ENCODE measurements around the gene NTNG1.

Gene NTNG1

DNA sequence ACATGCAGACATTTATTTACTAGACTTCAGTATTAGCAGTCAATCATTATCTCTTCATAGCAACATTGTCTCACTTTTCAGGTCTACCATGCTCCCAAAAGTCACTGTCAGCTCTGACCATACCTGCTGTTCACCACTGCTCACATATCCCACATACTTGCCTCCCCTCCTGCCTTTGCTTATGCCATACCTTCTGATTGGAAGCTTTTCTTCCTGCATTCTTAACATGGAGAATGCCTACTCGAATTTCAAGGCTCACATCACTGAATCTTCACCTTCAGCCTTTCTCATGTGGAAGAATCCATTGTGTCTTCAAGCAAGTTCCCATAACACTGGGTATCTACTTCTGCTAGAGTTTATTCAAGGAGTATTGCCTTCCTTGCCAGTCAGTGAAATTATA is 135.4 kb downstream of the NTNG1 start:
- TF ChIP-seq HDGF (IDR thresholded peaks at IDR 0.05; ENCODE audit: borderline replicate concordance) (no peak), LEF1 (IDR thresholded peaks at IDR 0.05; ENCODE audit: borderline replicate concordance) (no peak), FOXM1 (IDR thresholded peaks at IDR 0.05; ENCODE audit: borderline replicate concordance) (no peak), BHLHE40 (IDR thresholded peaks at IDR 0.05; ENCODE audit: borderline replicate concordance) (no peak), FOXA1 (IDR thresholded peaks at IDR 0.05) (no peak), PKNOX1 (IDR thresholded peaks at IDR 0.05) (no peak), ZNF384 (IDR thresholded peaks at IDR 0.05) (no peak), L3MBTL2 (conservative IDR thresholded peaks at IDR 0.05) (no peak)
- POLR2A ChIA-PET, result no interaction called here
- DNase-seq (ENCODE audit: extremely low spot score), result no peak
- CTCF ChIA-PET, result interaction anchor here (1.0 to 1.4 kb wide), 2 partner anchors 43 to 472 kb away, joined by 3 read pairs; no protein-coding TSS in a partner anchor

- peak; percentile 69 for DNase-seq (ENCODE audit: extremely low spot score)
- no peak for TF ChIP-seq ZNF384 (IDR thresholded peaks at IDR 0.05)
- no peak for TF ChIP-seq HDGF (IDR thresholded peaks at IDR 0.05; ENCODE audit: borderline replicate concordance)
- CTCF ChIA-PET, result interaction anchor here (0.6 to 1.4 kb wide), 8 partner anchors 8 to 473 kb away, joined by 3 to 6 read pairs (median 3); no protein-coding TSS in a partner anchor
- POLR2A ChIA-PET, result no interaction called here
Measured at GRCh38 chr1:107277022-107277421, 136.2 kb downstream of the NTNG1 start.

DNA sequence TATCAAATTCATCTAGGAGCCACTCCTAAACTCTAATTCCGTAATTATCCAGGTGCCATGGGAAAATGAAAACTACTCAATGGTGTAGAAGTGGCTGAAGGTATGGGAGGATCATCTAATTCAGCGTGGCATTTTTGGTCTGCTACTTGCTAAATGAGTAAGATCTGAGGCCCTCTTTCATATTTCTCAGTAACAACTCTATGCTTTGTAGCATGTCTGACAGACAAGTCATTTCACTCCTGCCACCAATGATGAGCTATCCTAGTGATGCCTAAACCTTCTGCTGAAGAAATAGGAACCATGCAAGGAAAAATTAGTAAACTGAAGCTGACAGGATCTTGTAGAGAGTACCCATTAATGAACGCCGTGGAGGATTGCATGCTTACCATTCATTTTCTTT is 145.3 kb downstream of the NTNG1 start:
- ChIA-PET CTCF (interaction anchor here (1.8 kb wide), 1 partner anchor 9 kb away, joined by 6 read pairs; no protein-coding TSS in a partner anchor), POLR2A (no interaction called here)
- TF ChIP-seq NFRKB (IDR thresholded peaks at IDR 0.05) (no peak), SUZ12 (IDR thresholded peaks at IDR 0.05) (no peak), ZNF384 (IDR thresholded peaks at IDR 0.05) (no peak)
- DNase-seq (ENCODE audit: extremely low spot score), result no peak

DNA sequence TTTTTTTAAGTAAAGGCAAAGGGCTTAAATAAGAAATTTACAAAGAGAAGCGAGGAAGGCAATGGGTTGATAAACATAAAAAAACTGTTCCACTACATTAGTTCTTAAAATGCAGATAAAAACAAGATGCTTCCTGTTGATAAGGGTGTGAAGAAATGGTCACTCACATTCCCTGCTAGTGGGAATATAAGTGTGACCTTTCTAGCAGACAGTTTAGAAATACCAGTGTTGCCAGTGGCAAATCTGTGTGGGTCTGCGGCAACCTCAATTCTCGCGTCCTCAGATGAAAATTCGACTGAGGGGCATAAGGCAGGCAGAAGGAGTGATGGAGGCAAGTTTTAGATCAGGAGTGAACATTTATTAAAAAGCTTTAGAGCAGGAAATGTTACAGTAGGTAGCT is 151.1 kb downstream of the NTNG1 start:
- TF ChIP-seq FOXM1 (IDR thresholded peaks at IDR 0.05; ENCODE audit: borderline replicate concordance), result no peak
- no peak for TF ChIP-seq PKNOX1 (IDR thresholded peaks at IDR 0.05)
- TF ChIP-seq NFRKB (IDR thresholded peaks at IDR 0.05), result no peak
- POLR2A ChIA-PET, result no interaction called here
- DNase-seq (ENCODE audit: extremely low spot score), result no peak
- CTCF ChIA-PET, result no interaction called here

GRCh38 chr1:107293901-107294613 is 153.2 kb downstream of the NTNG1 start:
- no peak for DNase-seq (ENCODE audit: extremely low spot score)
- ChIA-PET CTCF (no interaction called here), POLR2A (no interaction called here)
- TF ChIP-seq ZNF384 (IDR thresholded peaks at IDR 0.05) (no peak), L3MBTL2 (conservative IDR thresholded peaks at IDR 0.05) (no peak)

GRCh38 chr1:107294686-107295085 is 153.8 kb downstream of the NTNG1 start:
- ChIA-PET CTCF (no interaction called here), POLR2A (no interaction called here)
- DNase-seq (ENCODE audit: extremely low spot score), result no peak
- TF ChIP-seq SUZ12 (IDR thresholded peaks at IDR 0.05), result no peak
- no peak for TF ChIP-seq CTBP1 (IDR thresholded peaks at IDR 0.05; ENCODE audit: borderline replicate concordance)
- no peak for TF ChIP-seq PKNOX1 (IDR thresholded peaks at IDR 0.05)
- TF ChIP-seq FOXA1 (IDR thresholded peaks at IDR 0.05), result no peak
- no peak for TF ChIP-seq ZNF384 (IDR thresholded peaks at IDR 0.05)
- TF ChIP-seq TARDBP (IDR thresholded peaks at IDR 0.05), result no peak

DNA sequence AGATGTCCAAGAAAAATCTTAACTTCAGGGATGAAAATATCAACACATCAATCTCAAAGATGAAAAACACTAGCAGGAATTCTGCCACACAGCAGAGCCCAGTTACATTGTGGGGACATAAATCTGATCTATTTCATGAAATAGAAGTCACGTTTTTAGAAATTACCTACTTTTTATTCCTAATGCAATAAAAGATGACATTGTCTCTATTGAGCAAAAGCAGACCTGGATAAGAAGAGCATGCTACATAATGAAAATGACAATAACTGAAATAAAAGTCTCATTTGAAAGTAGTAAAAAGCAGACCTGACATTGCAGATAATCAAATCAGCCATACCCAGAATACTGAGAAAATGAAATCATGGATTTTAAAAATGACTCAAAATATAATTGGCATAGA is 156.8 kb downstream of the NTNG1 start:
- TF ChIP-seq SP1 (IDR thresholded peaks at IDR 0.05) (no peak), CTBP1 (IDR thresholded peaks at IDR 0.05; ENCODE audit: borderline replicate concordance) (no peak), FOXK2 (IDR thresholded peaks at IDR 0.05) (no peak), FOXM1 (IDR thresholded peaks at IDR 0.05; ENCODE audit: borderline replicate concordance) (no peak), L3MBTL2 (conservative IDR thresholded peaks at IDR 0.05) (no peak), SUZ12 (IDR thresholded peaks at IDR 0.05) (no peak)
- ChIA-PET CTCF (no interaction called here), POLR2A (no interaction called here)
- no peak for DNase-seq (ENCODE audit: extremely low spot score)

- TF ChIP-seq TARDBP (IDR thresholded peaks at IDR 0.05) (no peak), FOXM1 (IDR thresholded peaks at IDR 0.05; ENCODE audit: borderline replicate concordance) (no peak), CTBP1 (IDR thresholded peaks at IDR 0.05; ENCODE audit: borderline replicate concordance) (no peak), SP1 (IDR thresholded peaks at IDR 0.05) (no peak), SUZ12 (IDR thresholded peaks at IDR 0.05) (no peak), ELF4 (IDR thresholded peaks at IDR 0.05) (no peak), HDGF (IDR thresholded peaks at IDR 0.05; ENCODE audit: borderline replicate concordance) (no peak), FOXK2 (IDR thresholded peaks at IDR 0.05) (no peak), LEF1 (IDR thresholded peaks at IDR 0.05; ENCODE audit: borderline replicate concordance) (no peak), ARNT (IDR thresholded peaks at IDR 0.05) (no peak), FOXA1 (IDR thresholded peaks at IDR 0.05) (no peak), ZNF384 (IDR thresholded peaks at IDR 0.05) (no peak), PKNOX1 (IDR thresholded peaks at IDR 0.05) (no peak), L3MBTL2 (conservative IDR thresholded peaks at IDR 0.05) (no peak), NFRKB (IDR thresholded peaks at IDR 0.05) (no peak)
- DNase-seq (ENCODE audit: extremely low spot score), result no peak
- CTCF ChIA-PET, result no interaction called here
- POLR2A ChIA-PET, result no interaction called here
Measured at GRCh38 chr1:107298526-107298925, 157.7 kb downstream of the NTNG1 start.

All from HEK293T (cell line).